SJCRH30 (cell line): ENCODE results near the gene NOVA2. TPM values are rescaled to one million over a fixed set of nuclear protein-coding genes. Genes with fewer than 3 reads are reported as not detected.

ENCODE experiments used
- DNase-seq, 2 experiments: peaks; one replicate each; pipeline ENCODE4 v3.0.0-alpha.2; 2015 to 2020
- H3K27ac ChIP-seq: fragments of 250-450 bp; sonication (Bioruptor Pico); 2 replicates; pipeline ENCODE4 v1.5.1; 2020; ENCODE audit warnings: mild to moderate bottlenecking, moderate library complexity
- H3K27me3 ChIP-seq: fragments of 250-450 bp; sonication (Bioruptor Pico); 2 replicates; pipeline ENCODE4 v1.5.1; 2020; ENCODE audit warnings: mild to moderate bottlenecking, moderate library complexity
- H3K36me3 ChIP-seq: fragments of 250-450 bp; sonication (Bioruptor Pico); 2 replicates; pipeline ENCODE4 v1.5.1; 2020; ENCODE audit warnings: mild to moderate bottlenecking, moderate library complexity
- H3K4me1 ChIP-seq: fragments of 250-450 bp; sonication (Bioruptor Pico); 2 replicates; pipeline ENCODE4 v1.5.1; 2020; ENCODE audit warnings: mild to moderate bottlenecking, moderate library complexity
- H3K4me3 ChIP-seq: fragments of 250-450 bp; sonication (Bioruptor Pico); 2 replicates; pipeline ENCODE4 v1.5.1; 2020; ENCODE audit warnings: mild to moderate bottlenecking, moderate library complexity
- H3K9me3 ChIP-seq: fragments of 250-450 bp; sonication (Bioruptor Pico); replicated peaks from 2 replicates; pipeline ENCODE4 v1.5.1; 2020; ENCODE audit warnings: mild to moderate bottlenecking, moderate library complexity
- total RNA-seq: library from RNA; depleted of rRNA; stranded (reverse); fragments of >200 nt; shearing (Covaris generic); gene quantifications from 2 replicates; pipeline ENCODE4 v1.2.3, GENCODE V29; 2014

The NOVA2 gene
- total RNA-seq, 1 experiment from 2014 or later, result 0.02 TPM

DNA sequence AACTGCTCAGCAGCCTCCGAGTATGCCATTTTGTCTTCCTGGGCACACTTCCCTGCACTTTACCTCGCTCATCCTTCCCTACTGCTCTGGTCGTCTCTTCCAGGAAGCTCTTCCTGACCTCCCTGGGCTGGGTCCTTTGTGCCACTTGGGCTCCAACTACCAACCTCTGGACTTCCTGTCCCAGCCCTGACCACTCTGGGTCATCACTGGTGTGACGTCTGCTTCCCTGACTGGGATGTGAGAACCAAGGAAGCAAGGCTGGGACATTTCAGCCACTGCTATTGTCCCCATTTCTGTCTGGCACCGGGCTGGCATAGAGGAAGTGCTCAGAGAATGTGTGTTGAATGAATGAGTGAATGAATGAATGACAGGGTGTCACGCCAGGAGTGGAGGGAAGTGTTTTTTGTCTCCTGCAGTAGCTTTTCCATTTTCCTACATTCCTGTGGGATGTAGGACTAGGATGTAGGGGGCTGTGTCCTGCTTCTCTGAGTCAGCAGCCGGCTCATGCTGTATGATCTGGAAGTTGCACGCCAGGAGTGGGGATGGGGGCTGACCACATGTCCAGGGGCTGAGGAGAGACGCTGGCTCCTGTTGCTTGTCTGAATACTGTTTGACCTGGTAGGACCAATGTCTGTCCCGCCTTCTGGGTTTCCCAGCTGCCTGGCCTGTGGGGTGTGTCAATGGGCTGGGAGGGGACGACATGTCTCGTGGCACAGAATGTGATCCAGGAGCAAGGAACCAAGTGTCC, 14.7 kb downstream of the NOVA2 start:
- Histone ChIP-seq H3K27me3 (peaks cover 5% of the 10 kb centered on the region; the same call in 1 of the 2 replicates), H3K9me3 (no peaks in the 10 kb centered on the region), H3K4me1 (no peaks in the 10 kb centered on the region), H3K36me3 (no peaks in the 10 kb centered on the region), H3K4me3 (no peak overlapping the region), H3K27ac (no peak overlapping the region)
- no peak for DNase-seq

- peaks cover 5% of the 10 kb centered on the region; the same call in 1 of the 2 replicates for H3K27me3 ChIP-seq
- H3K36me3 ChIP-seq, result no peaks in the 10 kb centered on the region
- no peak overlapping the region for H3K27ac ChIP-seq
- DNase-seq, result no peak
- H3K4me3 ChIP-seq, result no peak overlapping the region
- H3K9me3 ChIP-seq, result no peaks in the 10 kb centered on the region
- H3K4me1 ChIP-seq, result no peaks in the 10 kb centered on the region
Measured at GRCh38 chr19:45958320-45958719, 15.3 kb downstream of the NOVA2 start.

DNA sequence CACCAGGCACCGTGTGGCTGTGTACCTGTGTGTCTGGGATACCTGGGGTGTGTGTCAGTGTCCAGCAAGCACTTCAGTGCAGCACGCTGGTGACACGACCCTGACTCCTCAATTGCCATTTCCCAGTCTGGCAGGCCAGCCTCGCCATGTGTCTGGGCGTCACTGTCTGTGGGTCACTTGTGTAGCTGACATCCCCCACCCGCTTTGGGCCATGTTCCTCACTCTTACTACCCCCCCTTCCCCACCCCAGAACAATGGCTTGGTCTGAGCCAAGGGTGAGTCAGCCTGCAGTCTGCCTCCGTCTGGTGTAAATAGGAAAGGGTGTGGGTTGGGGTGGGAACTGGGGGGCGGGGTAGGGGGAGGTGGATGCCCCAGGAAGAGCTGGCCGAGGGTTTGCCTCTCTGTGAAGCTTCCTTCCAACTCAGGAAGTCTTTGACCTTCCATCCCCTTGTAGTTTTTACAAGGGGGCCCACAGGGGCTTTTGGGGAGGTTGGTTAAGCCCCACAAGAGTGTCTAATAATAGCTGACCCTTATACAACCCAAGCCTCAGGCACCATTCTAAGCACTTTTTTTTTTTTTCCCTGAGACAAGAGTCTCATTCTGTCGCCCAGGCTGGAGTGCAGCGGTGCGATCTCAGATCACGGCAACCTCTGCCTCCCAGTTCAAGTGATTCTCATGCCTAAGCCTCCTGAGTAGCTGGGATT, 17.6 kb downstream of the NOVA2 start:
- no peaks in the 10 kb centered on the region for H3K4me1 ChIP-seq
- H3K9me3 ChIP-seq, result no peaks in the 10 kb centered on the region
- no peak overlapping the region for H3K4me3 ChIP-seq
- H3K27me3 ChIP-seq, result peaks cover 5% of the 10 kb centered on the region; the same call in 1 of the 2 replicates
- DNase-seq, result peak in 1 of 2 experiments; percentile 16
- no peak overlapping the region for H3K27ac ChIP-seq
- H3K36me3 ChIP-seq, result no peaks in the 10 kb centered on the region

DNA sequence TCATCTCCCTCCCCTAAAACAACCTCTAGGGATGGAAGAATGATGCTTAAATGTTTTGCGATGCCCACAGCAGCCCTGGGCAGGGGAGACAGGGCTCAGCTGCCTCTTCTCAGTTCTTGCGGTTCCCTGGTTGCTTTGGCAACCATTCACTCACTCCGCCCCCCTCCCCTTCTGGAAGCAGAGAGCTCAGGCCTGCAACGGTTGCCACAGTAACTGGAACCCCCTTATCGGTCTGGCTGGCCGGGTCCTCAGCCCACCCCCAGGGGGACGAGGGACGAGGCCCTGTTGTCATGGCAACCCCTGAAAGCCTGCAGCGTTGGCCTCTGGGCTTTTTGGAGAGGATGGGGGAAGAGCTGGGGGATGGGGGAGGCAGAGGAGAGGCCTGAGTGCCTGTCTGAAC, 19.5 kb downstream of the NOVA2 start:
- no peak for DNase-seq
- no peaks in the 10 kb centered on the region for H3K9me3 ChIP-seq
- H3K27ac ChIP-seq, result no peak overlapping the region
- no peaks in the 10 kb centered on the region for H3K27me3 ChIP-seq
- no peak overlapping the region for H3K4me3 ChIP-seq
- H3K4me1 ChIP-seq, result no peaks in the 10 kb centered on the region
- H3K36me3 ChIP-seq, result no peaks in the 10 kb centered on the region

DNA sequence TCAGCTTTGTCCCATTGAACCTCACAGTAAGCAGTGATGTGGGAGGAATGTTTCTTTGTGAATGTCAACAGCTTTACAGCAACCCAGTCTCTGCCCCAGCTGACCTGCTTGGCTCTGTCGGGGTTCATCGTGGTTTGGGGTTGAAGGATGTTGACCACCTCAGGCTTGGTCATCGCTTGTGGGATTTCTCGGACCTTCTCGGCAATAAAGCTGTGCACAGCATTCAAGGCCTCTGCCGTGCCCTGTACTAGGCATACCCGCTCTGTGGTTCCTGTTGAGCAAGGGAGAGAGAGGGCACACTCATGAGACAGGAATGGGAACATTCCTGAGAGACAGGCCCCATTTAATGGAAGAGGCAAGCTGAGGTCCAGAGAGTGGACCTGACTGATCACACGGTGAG, 20.0 kb downstream of the NOVA2 start:
- Histone ChIP-seq H3K27me3 (no peaks in the 10 kb centered on the region; the same call in 1 of the 2 replicates), H3K36me3 (no peaks in the 10 kb centered on the region), H3K9me3 (no peaks in the 10 kb centered on the region), H3K4me1 (no peaks in the 10 kb centered on the region), H3K4me3 (no peak overlapping the region), H3K27ac (no peak overlapping the region)
- no peak for DNase-seq

DNA sequence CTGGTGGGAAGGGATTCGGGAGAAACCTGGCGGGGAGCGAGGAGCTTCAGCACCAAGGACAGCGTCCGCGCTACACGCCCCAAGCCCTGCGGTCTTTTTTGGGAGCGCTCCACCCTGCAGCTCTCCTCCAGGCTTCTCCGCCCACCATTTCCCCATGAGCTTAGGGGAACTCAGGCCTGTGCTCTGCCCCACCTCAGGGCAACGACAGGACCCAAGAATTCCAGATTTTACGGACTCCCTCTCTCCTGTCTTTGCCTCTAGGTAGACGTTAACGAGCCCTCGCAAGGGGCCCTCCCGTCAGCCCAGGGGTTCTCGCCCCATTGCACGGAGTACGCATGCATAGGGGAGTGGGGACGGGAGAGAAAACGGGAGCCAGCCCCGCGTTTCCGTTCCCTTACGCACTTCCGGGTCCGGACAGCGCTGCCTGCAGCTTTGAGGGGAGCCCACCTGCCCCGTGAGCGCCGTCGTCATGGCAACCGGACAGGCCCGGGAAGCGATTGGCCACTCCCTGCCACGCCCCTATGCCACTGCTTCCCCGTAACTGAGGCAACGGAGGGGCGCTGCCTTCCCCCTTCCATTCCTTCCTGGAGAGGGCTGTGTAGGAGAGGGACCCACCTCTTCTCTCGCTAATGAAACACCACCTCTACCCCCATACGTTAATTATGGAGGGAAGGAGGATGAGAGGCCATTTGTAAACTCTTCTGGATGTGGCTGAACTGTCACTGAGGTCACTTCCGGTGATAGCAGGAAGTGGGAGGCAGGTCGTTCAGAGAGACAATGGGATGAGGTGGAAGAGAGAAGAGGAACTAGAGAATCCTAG, 20.8 kb downstream of the NOVA2 start:
- H3K4me3 ChIP-seq, result no peak overlapping the region

GRCh38 chr19:45952341-45952685, 21.4 kb downstream of the NOVA2 start:
- no peaks in the 10 kb centered on the region for H3K4me1 ChIP-seq
- no peak for DNase-seq
- no peak overlapping the region for H3K4me3 ChIP-seq
- no peaks in the 10 kb centered on the region for H3K9me3 ChIP-seq
- H3K36me3 ChIP-seq, result no peaks in the 10 kb centered on the region
- no peaks in the 10 kb centered on the region; the same call in 1 of the 2 replicates for H3K27me3 ChIP-seq
- H3K27ac ChIP-seq, result no peak overlapping the region

More for the DNA sequence above, 20.8 kb downstream of the NOVA2 start:
- peak; percentile 48 to 71 for DNase-seq
- H3K9me3 ChIP-seq, result no peaks in the 10 kb centered on the region
- H3K36me3 ChIP-seq, result no peaks in the 10 kb centered on the region
- H3K27me3 ChIP-seq, result no peaks in the 10 kb centered on the region; the same call in 1 of the 2 replicates
- H3K4me1 ChIP-seq, result no peaks in the 10 kb centered on the region
- H3K27ac ChIP-seq, result no peak overlapping the region

DNA sequence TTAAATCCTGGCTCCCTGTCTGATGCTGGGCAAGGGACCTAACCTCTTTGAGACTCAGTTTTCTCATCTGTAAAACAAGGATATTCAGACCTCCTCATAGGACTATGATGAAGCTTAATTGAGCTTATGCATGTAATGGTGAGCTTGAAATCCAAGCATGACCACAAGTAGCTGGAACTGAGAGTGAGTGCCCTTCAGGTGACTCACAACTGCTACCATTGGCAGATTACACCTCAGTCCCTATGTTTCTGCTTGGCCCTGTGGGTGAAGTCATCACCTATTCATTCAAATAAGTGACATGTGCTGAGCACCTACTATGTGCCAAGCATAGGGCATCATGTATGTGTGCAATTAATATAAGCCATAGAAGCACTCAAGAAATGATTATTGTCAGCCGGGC, 25.7 kb downstream of the NOVA2 start:
- Histone ChIP-seq H3K4me1 (no peaks in the 10 kb centered on the region), H3K27ac (no peak overlapping the region), H3K4me3 (no peak overlapping the region), H3K36me3 (no peaks in the 10 kb centered on the region), H3K27me3 (no peaks in the 10 kb centered on the region; the same call in 1 of the 2 replicates), H3K9me3 (no peaks in the 10 kb centered on the region)
- DNase-seq, result no peak

- DNase-seq, result no peak
- H3K27ac ChIP-seq, result no peak overlapping the region
- H3K4me1 ChIP-seq, result no peaks in the 10 kb centered on the region
- no peaks in the 10 kb centered on the region for H3K36me3 ChIP-seq
- H3K27me3 ChIP-seq, result no peaks in the 10 kb centered on the region
- H3K9me3 ChIP-seq, result no peaks in the 10 kb centered on the region
- no peak overlapping the region for H3K4me3 ChIP-seq
Measured at GRCh38 chr19:45940515-45940805, 33.2 kb downstream of the NOVA2 start.

- no peak overlapping the region for H3K4me3 ChIP-seq
- no peak overlapping the region for H3K27ac ChIP-seq
- H3K36me3 ChIP-seq, result no peaks in the 10 kb centered on the region
- no peaks in the 10 kb centered on the region for H3K9me3 ChIP-seq
- no peaks in the 10 kb centered on the region for H3K4me1 ChIP-seq
- no peaks in the 10 kb centered on the region for H3K27me3 ChIP-seq
- DNase-seq, result no peak
Measured at GRCh38 chr19:45939792-45940514, 33.7 kb downstream of the NOVA2 start.

DNA sequence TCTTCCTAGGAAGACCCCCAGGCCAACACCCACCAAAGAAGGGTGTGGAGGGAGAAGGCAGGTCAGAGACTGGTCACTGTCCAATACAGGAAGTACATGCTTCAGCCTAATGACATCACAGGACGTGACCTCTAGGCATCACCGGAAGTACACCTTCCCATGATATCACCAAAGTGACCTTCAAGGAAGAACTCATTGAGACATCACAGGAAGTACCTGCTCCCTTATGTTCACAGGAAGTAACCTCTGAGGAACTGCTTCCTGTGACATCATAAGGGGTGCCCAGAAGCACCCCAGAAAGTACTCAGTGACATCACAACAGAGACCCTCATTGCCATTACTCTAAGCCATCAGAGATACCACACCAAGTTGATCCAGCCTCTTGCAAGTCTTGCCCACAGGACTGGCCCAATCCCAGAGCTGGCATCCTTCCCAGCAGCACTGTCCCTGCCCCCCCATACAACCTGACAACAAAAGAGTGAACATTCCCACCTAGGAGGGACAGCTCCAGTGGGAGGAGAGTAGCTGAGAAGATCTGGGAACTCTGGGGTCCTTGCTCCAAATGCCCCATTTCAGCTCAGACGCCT, 34.8 kb downstream of the NOVA2 start:
- no peak for DNase-seq
- H3K27ac ChIP-seq, result no peak overlapping the region
- peaks cover 3% of the 10 kb centered on the region; the same call in 1 of the 2 replicates for H3K27me3 ChIP-seq
- no peak overlapping the region for H3K4me3 ChIP-seq
- no peaks in the 10 kb centered on the region for H3K4me1 ChIP-seq
- H3K36me3 ChIP-seq, result no peaks in the 10 kb centered on the region
- no peaks in the 10 kb centered on the region for H3K9me3 ChIP-seq

DNA sequence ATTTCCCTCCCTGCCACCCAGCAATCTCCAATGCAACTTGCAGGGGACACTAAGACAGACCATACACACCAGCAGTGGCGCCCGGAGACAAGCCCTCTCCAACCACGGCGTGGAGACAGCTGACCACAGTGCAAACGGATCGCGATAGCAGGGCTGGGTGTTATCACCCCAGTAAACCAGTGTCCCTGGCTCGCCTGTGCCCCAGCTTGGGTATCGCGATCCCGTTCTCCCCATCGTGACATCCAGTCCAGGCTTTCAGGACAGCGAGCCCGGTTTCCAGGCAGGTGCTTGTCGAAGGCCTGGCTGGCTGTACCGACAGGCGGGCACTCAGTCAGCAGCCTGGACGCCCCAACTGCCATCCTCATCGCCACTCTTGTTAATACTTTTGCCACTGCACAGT, 38.4 kb downstream of the NOVA2 start:
- Histone ChIP-seq H3K36me3 (no peaks in the 10 kb centered on the region), H3K27me3 (peaks cover 3% of the 10 kb centered on the region; the same call in 1 of the 2 replicates), H3K4me3 (no peak overlapping the region), H3K4me1 (no peaks in the 10 kb centered on the region), H3K27ac (no peak overlapping the region), H3K9me3 (no peaks in the 10 kb centered on the region)
- no peak for DNase-seq

- no peaks in the 10 kb centered on the region for H3K36me3 ChIP-seq
- H3K9me3 ChIP-seq, result no peaks in the 10 kb centered on the region
- peaks cover 3% of the 10 kb centered on the region; the same call in 1 of the 2 replicates for H3K27me3 ChIP-seq
- H3K4me3 ChIP-seq, result no peak overlapping the region
- no peaks in the 10 kb centered on the region for H3K4me1 ChIP-seq
- H3K27ac ChIP-seq, result no peak overlapping the region
- no peak for DNase-seq
Measured at GRCh38 chr19:45934551-45935230, 39.0 kb downstream of the NOVA2 start.

DNA sequence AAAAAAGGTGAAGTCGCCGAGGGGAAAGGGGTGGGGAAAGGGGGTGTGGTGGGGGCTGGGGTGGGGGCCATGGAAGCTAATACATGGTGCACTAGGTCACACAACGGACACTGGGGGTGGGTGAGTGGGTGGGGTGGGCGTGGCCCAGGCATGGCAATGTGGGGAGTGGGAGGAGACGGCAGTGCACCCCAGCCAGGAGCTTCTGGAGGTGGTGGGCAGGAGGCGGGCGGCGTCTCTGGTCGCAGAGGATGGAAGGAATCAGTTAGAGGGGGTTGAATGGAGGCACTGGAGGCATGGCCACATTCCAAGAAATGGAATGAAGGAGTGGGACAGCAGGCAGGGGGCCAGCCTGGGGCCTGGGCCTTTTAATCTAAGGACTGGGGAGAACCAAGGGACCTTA, 39.9 kb downstream of the NOVA2 start:
- Histone ChIP-seq H3K27ac (no peak overlapping the region), H3K4me3 (no peak overlapping the region), H3K36me3 (no peaks in the 10 kb centered on the region), H3K27me3 (peaks cover 3% of the 10 kb centered on the region; the same call in 1 of the 2 replicates), H3K4me1 (no peaks in the 10 kb centered on the region), H3K9me3 (no peaks in the 10 kb centered on the region)
- DNase-seq, result no peak
